D341Med (cell line): ENCODE measurements around the gene UNC93B1.
"Not testable (repeated sequence)": the region's sequence is repeated elsewhere in the genome, so short reads cannot be mapped to it uniquely, and the experiment has no call there.

Experiments used
- DNase-seq: peaks from one replicate; pipeline ENCODE4 v3.0.0; 2012; ENCODE audit warnings: low spot score

The UNC93B1 gene

GRCh38 chr11:68009391-68010089, 5.6 kb upstream of the UNC93B1 start:
- no peak for DNase-seq

- DNase-seq: no peak
Measured at GRCh38 chr11:68008381-68009337, 4.8 kb upstream of the UNC93B1 start.

- DNase-seq: no peak
Measured at GRCh38 chr11:68007498-68008380, 3.8 kb upstream of the UNC93B1 start.

- no peak for DNase-seq
Measured at GRCh38 chr11:68006606-68007166, 2.8 kb upstream of the UNC93B1 start.

- no peak for DNase-seq
Measured at GRCh38 chr11:68004551-68005335, 846 bp upstream of the UNC93B1 start.

GRCh38 chr11:68002938-68003845, 705 bp downstream of the UNC93B1 start:
- peak; percentile 55 for DNase-seq

GRCh38 chr11:68002575-68002937, 1.3 kb downstream of the UNC93B1 start:
- no peak for DNase-seq

- DNase-seq: no peak
Measured at GRCh38 chr11:67999704-68000103, 4.2 kb downstream of the UNC93B1 start.

GRCh38 chr11:67999201-67999629, 4.7 kb downstream of the UNC93B1 start:
- DNase-seq: no peak

- no peak for DNase-seq
Measured at GRCh38 chr11:67998150-67999045, 5.5 kb downstream of the UNC93B1 start.

- DNase-seq: no peak
Measured at GRCh38 chr11:67997475-67997921, 6.4 kb downstream of the UNC93B1 start.

GRCh38 chr11:67996622-67997474, 7.0 kb downstream of the UNC93B1 start:
- DNase-seq: no peak

- DNase-seq: no peak
Measured at GRCh38 chr11:67996051-67996450, 7.8 kb downstream of the UNC93B1 start.

- DNase-seq: not testable (repeated sequence)
Measured at GRCh38 chr11:67995579-67995978, 8.3 kb downstream of the UNC93B1 start.

- DNase-seq: not testable (repeated sequence)
Measured at GRCh38 chr11:67995129-67995528, 8.8 kb downstream of the UNC93B1 start.

- DNase-seq: not testable (repeated sequence)
Measured at GRCh38 chr11:67994387-67994786, 9.5 kb downstream of the UNC93B1 start.

- not testable (repeated sequence) for DNase-seq
Measured at GRCh38 chr11:67993821-67994220, 10.1 kb downstream of the UNC93B1 start.
